Activated naive CD8-positive, alpha-beta T cell treated with anti-CD3 and anti-CD28 coated beads, Interleukin-2, amount 10 ng/mL, durations not matched to agents 7 days and 5 days (primary cell): Measurements from ENCODE around the gene GPC6. TPM values are rescaled to one million over a fixed set of nuclear protein-coding genes. Genes with fewer than 3 reads are reported as not detected.

Experiments
- ATAC-seq: fragments of 150-1000 bp; cut with Tn5 transposase; one replicate; pipeline ENCODE4 v1.10.0; 2021; ENCODE audit warnings: low read depth, moderate library complexity
- POLR2A ChIA-PET: fragments of 350-600 bp; sonication (Branson Sonifier 250); formaldehyde crosslinking; loops from one replicate; lab custom pipeline; 2021; ENCODE audit warnings: antibody characterized with exemption; lab: Charles Lee
- DNase-seq: peaks from one replicate; pipeline ENCODE4 v3.0.0; 2021
- H3K27ac Mint-ChIP-seq: one replicate; pipeline ENCODE4 v1.8.0; 2022; ENCODE audit warnings: mild to moderate bottlenecking, mixed read lengths
- H3K27me3 Mint-ChIP-seq: one replicate; pipeline ENCODE4 v1.8.0; 2022; ENCODE audit warnings: mild to moderate bottlenecking, moderate library complexity, mixed read lengths
- H3K36me3 Mint-ChIP-seq: one replicate; pipeline ENCODE4 v1.8.0; 2021; ENCODE audit warnings: mild to moderate bottlenecking, mixed read lengths
- H3K4me1 Mint-ChIP-seq: one replicate; pipeline ENCODE4 v1.8.0; 2021; ENCODE audit warnings: mixed read lengths
- H3K4me3 Mint-ChIP-seq: one replicate; pipeline ENCODE4 v1.8.0; 2022; ENCODE audit warnings: mild to moderate bottlenecking, moderate library complexity, mixed read lengths
- H3K9me3 Mint-ChIP-seq: one replicate; pipeline ENCODE4 v1.8.0; 2021; ENCODE audit warnings: mixed read lengths
- total RNA-seq, 2 experiments: library from RNA; stranded (reverse); gene quantifications; one replicate each; pipeline ENCODE4 v1.2.3, GENCODE V29; 2021

Gene GPC6
- total RNA-seq, 2 experiments from 2014 or later, result not detected

DNA sequence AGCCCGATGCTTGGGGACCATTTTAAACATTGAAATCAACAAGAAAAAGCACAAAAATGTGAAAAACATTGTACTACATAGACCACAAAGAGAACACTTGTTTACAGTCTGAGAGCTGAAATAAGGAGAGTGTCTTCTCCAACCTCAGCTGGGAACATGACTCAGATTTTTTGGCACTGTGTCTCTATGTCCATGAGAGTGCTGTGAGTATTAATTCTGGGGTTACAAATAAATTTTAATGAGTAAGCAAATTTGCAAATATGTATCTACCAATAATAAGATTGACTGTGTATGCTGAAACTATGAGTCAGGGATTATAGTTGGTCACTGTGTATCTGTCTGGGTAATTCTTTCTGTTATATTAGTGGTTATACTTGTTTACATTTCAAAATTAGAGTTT, 1078.9 kb downstream of the GPC6 start:
- ATAC-seq (no peak), DNase-seq (no peak)
- Mint-ChIP-seq H3K9me3 (no peaks in the 10 kb centered on the region), H3K4me1 (no peaks in the 10 kb centered on the region), H3K27me3 (peaks cover 5% of the 10 kb centered on the region), H3K27ac (no peak overlapping the region), H3K4me3 (no peak overlapping the region), H3K36me3 (no peaks in the 10 kb centered on the region)
- POLR2A ChIA-PET, result no interaction called here

GRCh38 chr13:94305934-94306333, 1079.3 kb downstream of the GPC6 start:
- no peak overlapping the region for H3K4me3 Mint-ChIP-seq
- H3K36me3 Mint-ChIP-seq, result no peaks in the 10 kb centered on the region
- H3K9me3 Mint-ChIP-seq, result no peaks in the 10 kb centered on the region
- no peak for DNase-seq
- H3K27me3 Mint-ChIP-seq, result peaks cover 5% of the 10 kb centered on the region
- no peak for ATAC-seq
- no peak overlapping the region for H3K27ac Mint-ChIP-seq
- no peaks in the 10 kb centered on the region for H3K4me1 Mint-ChIP-seq
- POLR2A ChIA-PET, result no interaction called here

GRCh38 chr13:94308832-94309231, 1082.2 kb downstream of the GPC6 start:
- peaks cover 5% of the 10 kb centered on the region for H3K27me3 Mint-ChIP-seq
- H3K4me3 Mint-ChIP-seq, result no peak overlapping the region
- POLR2A ChIA-PET, result no interaction called here
- no peaks in the 10 kb centered on the region for H3K36me3 Mint-ChIP-seq
- H3K4me1 Mint-ChIP-seq, result no peaks in the 10 kb centered on the region
- no peak for ATAC-seq
- no peak for DNase-seq
- H3K27ac Mint-ChIP-seq, result no peak overlapping the region
- no peaks in the 10 kb centered on the region for H3K9me3 Mint-ChIP-seq

DNA sequence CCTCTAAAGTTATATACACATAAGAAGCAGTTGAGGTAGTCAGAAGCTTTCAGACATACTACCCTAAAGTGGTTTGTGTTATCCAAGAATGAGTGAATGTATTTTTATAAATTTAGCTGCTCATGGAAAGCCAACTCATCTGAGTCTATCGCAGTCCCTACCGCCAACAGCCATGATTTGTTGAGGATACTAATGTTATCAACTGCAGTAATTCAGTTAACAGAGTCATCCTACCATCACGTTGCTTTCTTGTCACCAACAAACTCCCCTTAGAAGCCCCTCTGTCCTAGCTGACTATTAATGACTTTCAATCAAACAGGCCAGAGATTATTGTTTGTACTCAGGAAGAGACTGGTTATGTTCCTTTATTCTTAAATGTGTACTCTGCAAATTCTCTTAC, 1083.0 kb downstream of the GPC6 start:
- DNase-seq (no peak), ATAC-seq (no peak)
- Mint-ChIP-seq H3K36me3 (no peaks in the 10 kb centered on the region), H3K27me3 (peaks cover 4% of the 10 kb centered on the region), H3K27ac (no peak overlapping the region), H3K9me3 (no peaks in the 10 kb centered on the region), H3K4me1 (no peaks in the 10 kb centered on the region), H3K4me3 (no peak overlapping the region)
- POLR2A ChIA-PET, result no interaction called here

DNA sequence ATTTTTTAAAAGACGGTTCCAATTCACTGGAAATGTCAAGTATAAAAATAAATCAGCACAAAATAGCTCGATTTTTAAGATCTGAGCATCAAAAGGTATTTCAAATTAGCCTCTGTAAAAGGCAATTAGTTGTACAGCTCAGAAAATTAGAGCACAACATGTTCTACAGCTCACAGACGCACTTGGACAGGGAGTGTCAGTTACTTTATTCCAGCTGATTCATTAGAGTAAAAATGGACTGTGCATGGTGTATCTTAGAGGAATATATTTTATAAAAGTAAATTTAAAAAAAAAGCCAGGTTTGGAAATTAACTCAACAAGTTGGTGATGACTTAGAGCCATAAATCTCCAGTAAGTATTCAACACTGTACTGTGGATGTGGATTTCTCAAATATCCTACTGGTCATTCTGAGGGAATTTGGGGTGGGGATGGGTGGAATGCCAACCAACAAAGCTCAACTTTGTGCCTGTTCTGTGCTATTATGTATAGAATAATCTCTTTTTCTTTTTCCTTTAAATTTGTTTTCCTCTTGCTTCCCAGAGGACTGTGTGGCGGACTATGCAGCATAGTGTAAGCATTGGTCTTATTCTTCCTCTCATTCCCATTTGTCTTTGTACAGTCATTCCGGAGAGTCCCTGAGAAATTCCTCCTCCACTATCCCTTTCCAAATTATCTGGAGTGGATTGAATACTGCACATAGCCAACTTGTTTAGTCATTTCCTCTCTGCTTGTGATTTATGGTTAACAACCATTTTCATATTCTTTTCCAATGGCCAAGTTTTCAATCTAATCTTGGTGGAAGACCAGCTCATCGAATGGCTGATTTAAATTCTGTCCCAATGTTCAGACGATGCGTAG, 1083.6 kb downstream of the GPC6 start:
- H3K4me3 Mint-ChIP-seq, result no peak overlapping the region
- POLR2A ChIA-PET, result no interaction called here
- H3K27ac Mint-ChIP-seq, result no peak overlapping the region
- peaks cover 1% of the 10 kb centered on the region for H3K27me3 Mint-ChIP-seq
- H3K9me3 Mint-ChIP-seq, result no peaks in the 10 kb centered on the region
- ATAC-seq (no peak), DNase-seq (no peak)
- H3K4me1 Mint-ChIP-seq, result peaks cover under 1% of the 10 kb centered on the region
- H3K36me3 Mint-ChIP-seq, result no peaks in the 10 kb centered on the region

- H3K9me3 Mint-ChIP-seq, result no peaks in the 10 kb centered on the region
- peaks cover 5% of the 10 kb centered on the region for H3K4me1 Mint-ChIP-seq
- POLR2A ChIA-PET, result no interaction called here
- no peak overlapping the region for H3K27ac Mint-ChIP-seq
- H3K4me3 Mint-ChIP-seq, result no peak overlapping the region
- H3K36me3 Mint-ChIP-seq, result peaks cover 2% of the 10 kb centered on the region
- H3K27me3 Mint-ChIP-seq, result no peaks in the 10 kb centered on the region
- DNase-seq (no peak), ATAC-seq (no peak)
Observed at GRCh38 chr13:94311893-94312292, 1085.3 kb downstream of the GPC6 start.

DNA sequence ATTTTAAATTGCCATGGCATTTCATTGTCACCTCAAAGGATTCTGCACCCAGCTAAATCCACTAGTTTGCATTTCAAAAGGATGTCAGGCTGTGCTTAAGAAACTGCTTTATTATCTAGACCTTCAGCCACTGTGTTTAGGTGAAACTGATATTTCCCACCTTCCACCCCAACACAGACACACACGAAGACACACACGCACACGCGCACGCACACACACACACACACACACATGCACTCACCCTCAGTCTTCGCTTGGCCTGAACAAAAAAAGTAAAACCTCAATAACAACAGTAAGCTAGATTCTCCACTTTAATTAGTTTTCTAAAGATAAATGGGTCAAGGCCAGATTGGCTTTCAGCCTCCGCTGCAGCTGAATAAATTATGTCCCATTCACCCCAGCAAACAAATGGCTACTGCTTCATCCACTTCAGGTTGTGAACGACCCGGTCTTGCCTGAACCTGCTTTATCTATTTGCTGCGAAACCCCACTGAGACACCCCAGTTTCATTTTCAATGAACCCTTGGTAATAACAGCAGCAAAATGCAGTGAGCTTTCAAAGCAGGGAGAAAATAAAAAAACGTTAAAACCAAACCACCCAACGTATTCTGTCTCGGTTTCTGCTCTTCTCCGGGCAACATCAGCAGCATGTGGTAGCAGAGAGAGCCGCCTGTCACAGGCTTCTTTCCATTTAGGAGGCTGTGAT, 1086.1 kb downstream of the GPC6 start:
- Mint-ChIP-seq H3K4me3 (no peak overlapping the region), H3K36me3 (peaks cover 2% of the 10 kb centered on the region), H3K4me1 (peaks cover 10% of the 10 kb centered on the region), H3K27me3 (no peaks in the 10 kb centered on the region), H3K27ac (no peak overlapping the region), H3K9me3 (no peaks in the 10 kb centered on the region)
- DNase-seq (no peak), ATAC-seq (no peak)
- POLR2A ChIA-PET, result no interaction called here

DNA sequence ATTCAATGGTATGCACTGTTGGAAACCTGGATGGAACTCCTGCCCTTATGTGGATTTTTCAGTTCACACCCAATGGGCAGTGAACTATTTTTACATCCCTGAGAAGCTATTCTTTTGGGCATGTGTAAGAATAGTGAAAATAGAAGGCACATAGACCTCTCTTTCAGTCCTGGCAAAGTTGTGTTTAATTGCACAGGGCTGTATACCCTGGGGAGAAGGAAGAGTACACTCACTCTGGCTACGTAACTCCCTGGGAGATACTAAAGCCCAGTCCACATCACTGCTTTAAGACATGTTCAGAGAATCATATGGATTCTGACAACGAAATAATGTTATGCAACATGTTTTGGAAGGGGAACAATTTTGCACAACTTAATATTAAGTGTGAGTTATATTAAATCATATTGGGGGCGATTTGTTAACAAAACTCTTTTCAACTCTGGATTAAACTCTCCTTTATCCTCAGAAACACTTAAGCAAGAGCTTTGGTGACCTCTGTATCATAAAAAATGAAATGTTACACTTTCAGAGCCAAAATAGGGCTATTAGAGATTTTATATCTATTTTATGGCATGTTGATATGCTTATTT, 1086.8 kb downstream of the GPC6 start:
- Mint-ChIP-seq H3K27me3 (no peaks in the 10 kb centered on the region), H3K4me3 (no peak overlapping the region), H3K4me1 (peaks cover 11% of the 10 kb centered on the region), H3K27ac (no peak overlapping the region), H3K9me3 (no peaks in the 10 kb centered on the region), H3K36me3 (peaks cover 2% of the 10 kb centered on the region)
- DNase-seq, result no peak
- ATAC-seq, result no peak
- POLR2A ChIA-PET, result no interaction called here

- ATAC-seq (no peak), DNase-seq (no peak)
- peaks cover 11% of the 10 kb centered on the region for H3K4me1 Mint-ChIP-seq
- H3K36me3 Mint-ChIP-seq, result peaks cover 2% of the 10 kb centered on the region
- POLR2A ChIA-PET, result no interaction called here
- no peak overlapping the region for H3K27ac Mint-ChIP-seq
- H3K27me3 Mint-ChIP-seq, result no peaks in the 10 kb centered on the region
- H3K9me3 Mint-ChIP-seq, result no peaks in the 10 kb centered on the region
- H3K4me3 Mint-ChIP-seq, result no peak overlapping the region
Observed at GRCh38 chr13:94313926-94314325, 1087.3 kb downstream of the GPC6 start.

GRCh38 chr13:94315188-94315587, 1088.6 kb downstream of the GPC6 start:
- H3K4me3 Mint-ChIP-seq, result no peak overlapping the region
- H3K27ac Mint-ChIP-seq, result no peak overlapping the region
- no peaks in the 10 kb centered on the region for H3K9me3 Mint-ChIP-seq
- POLR2A ChIA-PET, result no interaction called here
- ATAC-seq (no peak), DNase-seq (no peak)
- no peaks in the 10 kb centered on the region for H3K27me3 Mint-ChIP-seq
- H3K4me1 Mint-ChIP-seq, result peaks cover 12% of the 10 kb centered on the region
- H3K36me3 Mint-ChIP-seq, result peaks cover 3% of the 10 kb centered on the region

GRCh38 chr13:94317063-94317491, 1090.5 kb downstream of the GPC6 start:
- Mint-ChIP-seq H3K27me3 (no peaks in the 10 kb centered on the region), H3K36me3 (peaks cover 6% of the 10 kb centered on the region), H3K27ac (no peak overlapping the region), H3K9me3 (peaks cover 3% of the 10 kb centered on the region), H3K4me1 (peaks cover 12% of the 10 kb centered on the region), H3K4me3 (peak overlapping the region; percentile 21)
- ATAC-seq (peak; percentile 67), DNase-seq (no peak)
- POLR2A ChIA-PET, result no interaction called here

- Mint-ChIP-seq H3K27ac (no peak overlapping the region), H3K9me3 (peaks cover 7% of the 10 kb centered on the region), H3K4me3 (no peak overlapping the region), H3K36me3 (peaks cover 8% of the 10 kb centered on the region), H3K27me3 (no peaks in the 10 kb centered on the region), H3K4me1 (peaks cover 19% of the 10 kb centered on the region)
- POLR2A ChIA-PET, result no interaction called here
- no peak for ATAC-seq
- no peak for DNase-seq
Observed at GRCh38 chr13:94318418-94318817, 1091.8 kb downstream of the GPC6 start.

DNA sequence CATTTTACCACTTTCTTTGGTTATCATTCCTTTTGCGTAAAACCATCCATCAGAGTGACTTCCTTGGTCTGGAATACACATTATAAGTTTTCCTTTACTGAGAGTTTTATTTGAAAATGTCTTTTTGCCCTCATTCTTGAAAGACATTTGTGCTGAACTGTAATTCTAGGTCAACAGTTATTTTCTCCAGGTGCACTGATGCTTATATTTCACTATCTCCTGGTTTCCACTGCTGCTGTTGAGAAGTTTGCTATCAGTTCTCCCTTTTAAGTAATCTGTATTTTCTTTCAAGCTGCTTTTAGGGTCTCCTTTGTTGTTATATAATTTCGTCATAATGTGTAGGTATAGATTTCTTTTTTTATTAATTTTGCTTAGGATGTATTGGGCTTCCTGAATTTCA, 1092.9 kb downstream of the GPC6 start:
- H3K9me3 Mint-ChIP-seq, result peaks cover 7% of the 10 kb centered on the region
- ATAC-seq (no peak), DNase-seq (no peak)
- POLR2A ChIA-PET, result no interaction called here
- H3K4me3 Mint-ChIP-seq, result no peak overlapping the region
- peaks cover 26% of the 10 kb centered on the region for H3K4me1 Mint-ChIP-seq
- H3K36me3 Mint-ChIP-seq, result peaks cover 12% of the 10 kb centered on the region
- no peaks in the 10 kb centered on the region for H3K27me3 Mint-ChIP-seq
- H3K27ac Mint-ChIP-seq, result no peak overlapping the region
